ENCODE data around the gene PRF1.

Gene PRF1

GRCh38 chr10:70560511-70560941 is 42.0 kb downstream of the PRF1 start:
- no peak overlapping the region for H3K4me3 ChIP-seq (ENCODE audit: insufficient read depth, low read depth, low read length)
- no peaks in the 10 kb centered on the region for H3K9me3 ChIP-seq (ENCODE audit: control insufficient read depth, low read length)
- 94% methylated on average over 14 of the region's 14 CpGs for WGBS, 2 experiments
- no peaks in the 10 kb centered on the region for H3K36me3 ChIP-seq (ENCODE audit: control insufficient read depth, insufficient read depth, low read length)
- H3K27ac ChIP-seq (ENCODE audit: insufficient read depth, low read depth, low read length, poor library complexity, severe bottlenecking) = no peak overlapping the region
- H3K4me1 ChIP-seq (ENCODE audit: control insufficient read depth, insufficient read depth, low read length) = no peaks in the 10 kb centered on the region
- H3K27me3 ChIP-seq (ENCODE audit: control insufficient read depth, insufficient read depth, low read length, poor library complexity, severe bottlenecking) = no peaks in the 10 kb centered on the region

GRCh38 chr10:70559861-70560260 is 42.7 kb downstream of the PRF1 start:
- WGBS, 2 experiments = 91 to 94% methylated on average over 5 of the region's 5 CpGs
- no peaks in the 10 kb centered on the region for H3K36me3 ChIP-seq (ENCODE audit: control insufficient read depth, insufficient read depth, low read length)
- H3K27ac ChIP-seq (ENCODE audit: insufficient read depth, low read depth, low read length, poor library complexity, severe bottlenecking) = no peak overlapping the region
- H3K27me3 ChIP-seq (ENCODE audit: control insufficient read depth, insufficient read depth, low read length, poor library complexity, severe bottlenecking) = no peaks in the 10 kb centered on the region
- H3K4me1 ChIP-seq (ENCODE audit: control insufficient read depth, insufficient read depth, low read length) = no peaks in the 10 kb centered on the region
- H3K4me3 ChIP-seq (ENCODE audit: insufficient read depth, low read depth, low read length) = no peak overlapping the region
- H3K9me3 ChIP-seq (ENCODE audit: control insufficient read depth, low read length) = no peaks in the 10 kb centered on the region

- Histone ChIP-seq H3K27ac (ENCODE audit: insufficient read depth, low read depth, low read length, poor library complexity, severe bottlenecking) (no peak overlapping the region), H3K36me3 (ENCODE audit: control insufficient read depth, insufficient read depth, low read length) (no peaks in the 10 kb centered on the region), H3K27me3 (ENCODE audit: control insufficient read depth, insufficient read depth, low read length, poor library complexity, severe bottlenecking) (no peaks in the 10 kb centered on the region), H3K9me3 (ENCODE audit: control insufficient read depth, low read length) (no peaks in the 10 kb centered on the region), H3K4me1 (ENCODE audit: control insufficient read depth, insufficient read depth, low read length) (no peaks in the 10 kb centered on the region), H3K4me3 (ENCODE audit: insufficient read depth, low read depth, low read length) (no peak overlapping the region)
- whole genome bisulfite sequencing, 2 experiments = 70 to 73% methylated on average over 20 of the region's 20 CpGs
These were observed 43.4 kb downstream of the PRF1 start for GRCh38 chr10:70558871-70559810.

- Histone ChIP-seq H3K4me1 (ENCODE audit: control insufficient read depth, insufficient read depth, low read length) (no peaks in the 10 kb centered on the region), H3K27me3 (ENCODE audit: control insufficient read depth, insufficient read depth, low read length, poor library complexity, severe bottlenecking) (no peaks in the 10 kb centered on the region), H3K27ac (ENCODE audit: insufficient read depth, low read depth, low read length, poor library complexity, severe bottlenecking) (no peak overlapping the region), H3K4me3 (ENCODE audit: insufficient read depth, low read depth, low read length) (no peak overlapping the region), H3K9me3 (ENCODE audit: control insufficient read depth, low read length) (no peaks in the 10 kb centered on the region), H3K36me3 (ENCODE audit: control insufficient read depth, insufficient read depth, low read length) (no peaks in the 10 kb centered on the region)
- 93 to 96% methylated on average over 11 of the region's 11 CpGs for WGBS, 2 experiments
These were observed 44.2 kb downstream of the PRF1 start for GRCh38 chr10:70558295-70558694.

- WGBS, 2 experiments = 59 to 65% methylated on average over 2 of the region's 2 CpGs
- no peaks in the 10 kb centered on the region for H3K9me3 ChIP-seq (ENCODE audit: control insufficient read depth, low read length)
- H3K4me1 ChIP-seq (ENCODE audit: control insufficient read depth, insufficient read depth, low read length) = no peaks in the 10 kb centered on the region
- H3K36me3 ChIP-seq (ENCODE audit: control insufficient read depth, insufficient read depth, low read length) = no peaks in the 10 kb centered on the region
- H3K27me3 ChIP-seq (ENCODE audit: control insufficient read depth, insufficient read depth, low read length, poor library complexity, severe bottlenecking) = no peaks in the 10 kb centered on the region
- H3K4me3 ChIP-seq (ENCODE audit: insufficient read depth, low read depth, low read length) = no peak overlapping the region
- H3K27ac ChIP-seq (ENCODE audit: insufficient read depth, low read depth, low read length, poor library complexity, severe bottlenecking) = no peak overlapping the region
These were observed 44.7 kb downstream of the PRF1 start for GRCh38 chr10:70557876-70558275.

- Histone ChIP-seq H3K27ac (ENCODE audit: insufficient read depth, low read depth, low read length, poor library complexity, severe bottlenecking) (no peak overlapping the region), H3K27me3 (ENCODE audit: control insufficient read depth, insufficient read depth, low read length, poor library complexity, severe bottlenecking) (no peaks in the 10 kb centered on the region), H3K9me3 (ENCODE audit: control insufficient read depth, low read length) (no peaks in the 10 kb centered on the region), H3K4me3 (ENCODE audit: insufficient read depth, low read depth, low read length) (no peak overlapping the region), H3K36me3 (ENCODE audit: control insufficient read depth, insufficient read depth, low read length) (no peaks in the 10 kb centered on the region), H3K4me1 (ENCODE audit: control insufficient read depth, insufficient read depth, low read length) (no peaks in the 10 kb centered on the region)
- WGBS, 2 experiments = 91 to 94% methylated on average over 11 of the region's 11 CpGs
These were observed 45.3 kb downstream of the PRF1 start for GRCh38 chr10:70557086-70557845.

- H3K27me3 ChIP-seq (ENCODE audit: control insufficient read depth, insufficient read depth, low read length, poor library complexity, severe bottlenecking) = no peaks in the 10 kb centered on the region
- H3K4me1 ChIP-seq (ENCODE audit: control insufficient read depth, insufficient read depth, low read length) = no peaks in the 10 kb centered on the region
- H3K36me3 ChIP-seq (ENCODE audit: control insufficient read depth, insufficient read depth, low read length) = no peaks in the 10 kb centered on the region
- H3K4me3 ChIP-seq (ENCODE audit: insufficient read depth, low read depth, low read length) = no peak overlapping the region
- H3K27ac ChIP-seq (ENCODE audit: insufficient read depth, low read depth, low read length, poor library complexity, severe bottlenecking) = no peak overlapping the region
- no peaks in the 10 kb centered on the region for H3K9me3 ChIP-seq (ENCODE audit: control insufficient read depth, low read length)
- 91 to 92% methylated on average over 11 of the region's 11 CpGs for WGBS, 2 experiments
These were observed 47.2 kb downstream of the PRF1 start for GRCh38 chr10:70555371-70555770.

DNA sequence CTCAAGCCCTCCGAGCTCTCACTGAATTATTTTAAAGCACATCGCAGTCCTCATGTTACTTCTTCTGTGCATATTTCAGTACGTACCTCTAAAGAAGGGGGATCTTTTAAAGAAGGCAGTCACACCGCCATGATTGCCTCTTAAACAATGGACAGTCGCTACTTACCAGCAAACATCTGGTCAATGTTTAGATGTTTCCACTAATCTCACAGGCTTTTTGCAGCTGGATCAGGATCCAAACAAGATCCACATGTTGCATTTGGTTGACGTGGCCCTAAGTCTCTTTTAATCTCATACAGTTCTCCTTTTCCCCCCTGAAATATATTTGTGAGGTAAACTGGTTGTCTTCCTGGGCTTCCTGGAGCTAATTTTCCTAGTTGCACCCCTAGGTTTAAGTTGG is 50.0 kb downstream of the PRF1 start:
- H3K4me1 ChIP-seq (ENCODE audit: control insufficient read depth, insufficient read depth, low read length) = no peaks in the 10 kb centered on the region
- no peaks in the 10 kb centered on the region for H3K27me3 ChIP-seq (ENCODE audit: control insufficient read depth, insufficient read depth, low read length, poor library complexity, severe bottlenecking)
- no peaks in the 10 kb centered on the region for H3K36me3 ChIP-seq (ENCODE audit: control insufficient read depth, insufficient read depth, low read length)
- no peak overlapping the region for H3K27ac ChIP-seq (ENCODE audit: insufficient read depth, low read depth, low read length, poor library complexity, severe bottlenecking)
- H3K9me3 ChIP-seq (ENCODE audit: control insufficient read depth, low read length) = no peaks in the 10 kb centered on the region
- WGBS, 2 experiments = 91 to 94% methylated on average over 6 of the region's 6 CpGs
- no peak overlapping the region for H3K4me3 ChIP-seq (ENCODE audit: insufficient read depth, low read depth, low read length)

GRCh38 chr10:70551971-70552422 is 50.5 kb downstream of the PRF1 start:
- 95% methylated on average over 19 of the region's 19 CpGs for WGBS, 2 experiments
- no peak overlapping the region for H3K27ac ChIP-seq (ENCODE audit: insufficient read depth, low read depth, low read length, poor library complexity, severe bottlenecking)
- no peaks in the 10 kb centered on the region for H3K4me1 ChIP-seq (ENCODE audit: control insufficient read depth, insufficient read depth, low read length)

DNA sequence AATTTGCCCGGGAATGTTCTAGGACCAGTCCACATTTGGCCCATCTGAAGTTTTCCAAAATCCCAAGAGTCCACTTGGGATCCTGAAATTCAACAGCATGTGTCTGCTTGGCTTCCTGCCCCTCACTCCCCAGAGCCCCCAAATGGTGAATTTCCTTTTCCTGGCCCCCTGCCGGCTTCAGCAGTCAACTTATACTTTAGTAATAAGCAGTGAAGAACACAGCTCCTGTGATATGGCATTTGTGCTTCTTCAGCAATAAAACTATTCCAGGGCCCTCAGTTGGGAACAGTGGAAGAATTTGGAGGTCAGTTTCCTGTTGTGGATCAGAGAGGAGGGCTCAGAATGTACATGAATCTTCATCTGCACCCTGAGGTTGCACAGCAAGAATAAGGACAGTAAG is 51.1 kb downstream of the PRF1 start:
- no peak overlapping the region for H3K4me3 ChIP-seq (ENCODE audit: insufficient read depth, low read depth, low read length)
- H3K27ac ChIP-seq (ENCODE audit: insufficient read depth, low read depth, low read length, poor library complexity, severe bottlenecking) = no peak overlapping the region
- H3K27me3 ChIP-seq (ENCODE audit: control insufficient read depth, insufficient read depth, low read length, poor library complexity, severe bottlenecking) = no peaks in the 10 kb centered on the region
- 92 to 95% methylated on average over 2 of the region's 2 CpGs for WGBS, 2 experiments
- H3K4me1 ChIP-seq (ENCODE audit: control insufficient read depth, insufficient read depth, low read length) = no peaks in the 10 kb centered on the region
- no peaks in the 10 kb centered on the region for H3K9me3 ChIP-seq (ENCODE audit: control insufficient read depth, low read length)
- no peaks in the 10 kb centered on the region for H3K36me3 ChIP-seq (ENCODE audit: control insufficient read depth, insufficient read depth, low read length)

More at GRCh38 chr10:70551971-70552422, 50.5 kb downstream of the PRF1 start:
- no peak overlapping the region for H3K4me3 ChIP-seq (ENCODE audit: insufficient read depth, low read depth, low read length)
- H3K27me3 ChIP-seq (ENCODE audit: control insufficient read depth, insufficient read depth, low read length, poor library complexity, severe bottlenecking) = no peaks in the 10 kb centered on the region
- H3K36me3 ChIP-seq (ENCODE audit: control insufficient read depth, insufficient read depth, low read length) = no peaks in the 10 kb centered on the region
- H3K9me3 ChIP-seq (ENCODE audit: control insufficient read depth, low read length) = no peaks in the 10 kb centered on the region

All from ectodermal cell (in vitro differentiated cells).